Measurements from ENCODE around the gene TLCD1.

The TLCD1 gene

DNA sequence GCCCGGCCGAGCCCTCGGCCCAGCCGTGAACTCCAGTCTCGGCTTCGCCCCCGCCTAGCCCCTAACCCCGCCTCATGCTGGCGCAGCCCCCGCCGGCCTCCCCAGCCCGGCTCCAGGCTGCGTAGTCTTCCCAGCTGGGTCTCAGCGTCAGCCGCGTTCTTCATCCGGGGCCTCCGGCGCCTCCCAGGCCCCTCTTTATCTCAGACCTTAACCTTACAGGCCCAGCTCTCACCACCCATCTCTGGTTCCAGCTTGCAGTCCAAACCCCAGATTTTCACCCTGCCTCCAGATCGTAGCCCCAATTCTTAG lies 14.4 kb downstream of the TLCD1 start, which contains the start of gene PROCA1:
TSS of gene PROCA1 (minus strand) at position 166 of the 309 bp plus-strand sequence. CDS start 228 bp downstream, outside the sequence.
- no peaks in the 10 kb centered on the region for H3K9me2 ChIP-seq (replicated peaks; ENCODE audit: insufficient read depth, low read length)
- H4K20me1 ChIP-seq (ENCODE audit: low read depth, low read length), result no peaks in the 10 kb centered on the region
- H3K4me2 ChIP-seq (ENCODE audit: low read depth, low read length, poor library complexity, severe bottlenecking), result peak within 1 kb of the TSS; percentile 90
- H3K36me3 ChIP-seq (ENCODE audit: low read length), result no peaks in the 10 kb centered on the region
- H3K9me3 ChIP-seq (ENCODE audit: insufficient read depth, low read length), result no peaks in the 10 kb centered on the region
- TF ChIP-seq EZH2phosphoT487 (conservative IDR thresholded peaks at IDR 0.05; ENCODE audit: low read length), result no peak
- TF ChIP-seq, protein P1, sequence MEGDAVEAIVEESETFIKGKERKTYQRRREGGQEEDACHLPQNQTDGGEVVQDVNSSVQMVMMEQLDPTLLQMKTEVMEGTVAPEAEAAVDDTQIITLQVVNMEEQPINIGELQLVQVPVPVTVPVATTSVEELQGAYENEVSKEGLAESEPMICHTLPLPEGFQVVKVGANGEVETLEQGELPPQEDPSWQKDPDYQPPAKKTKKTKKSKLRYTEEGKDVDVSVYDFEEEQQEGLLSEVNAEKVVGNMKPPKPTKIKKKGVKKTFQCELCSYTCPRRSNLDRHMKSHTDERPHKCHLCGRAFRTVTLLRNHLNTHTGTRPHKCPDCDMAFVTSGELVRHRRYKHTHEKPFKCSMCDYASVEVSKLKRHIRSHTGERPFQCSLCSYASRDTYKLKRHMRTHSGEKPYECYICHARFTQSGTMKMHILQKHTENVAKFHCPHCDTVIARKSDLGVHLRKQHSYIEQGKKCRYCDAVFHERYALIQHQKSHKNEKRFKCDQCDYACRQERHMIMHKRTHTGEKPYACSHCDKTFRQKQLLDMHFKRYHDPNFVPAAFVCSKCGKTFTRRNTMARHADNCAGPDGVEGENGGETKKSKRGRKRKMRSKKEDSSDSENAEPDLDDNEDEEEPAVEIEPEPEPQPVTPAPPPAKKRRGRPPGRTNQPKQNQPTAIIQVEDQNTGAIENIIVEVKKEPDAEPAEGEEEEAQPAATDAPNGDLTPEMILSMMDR (IDR thresholded peaks at IDR 0.05; ENCODE audit: insufficient read depth, low read length, poor library complexity, severe bottlenecking), result no peak
- H3K27ac ChIP-seq (ENCODE audit: low read depth, low read length), result peak within 1 kb of the TSS; percentile 47
- peak within 1 kb of the TSS; percentile 88 for H2AFZ ChIP-seq (ENCODE audit: low read depth, low read length, severe bottlenecking)
- peak within 1 kb of the TSS; percentile 70 for H3K4me3 ChIP-seq (ENCODE audit: insufficient read depth, low read length, poor library complexity, severe bottlenecking)
- H3K79me2 ChIP-seq (ENCODE audit: insufficient read depth, low read length), result no peaks in the 10 kb centered on the region
- H3K9ac ChIP-seq (ENCODE audit: low read length), result peak within 1 kb of the TSS; percentile 69
- H3K27me3 ChIP-seq (ENCODE audit: low read length), result no peaks in the 10 kb centered on the region
- H3F3A ChIP-seq (ENCODE audit: insufficient read depth), result peaks cover 9% of the 10 kb centered on the region

DNA sequence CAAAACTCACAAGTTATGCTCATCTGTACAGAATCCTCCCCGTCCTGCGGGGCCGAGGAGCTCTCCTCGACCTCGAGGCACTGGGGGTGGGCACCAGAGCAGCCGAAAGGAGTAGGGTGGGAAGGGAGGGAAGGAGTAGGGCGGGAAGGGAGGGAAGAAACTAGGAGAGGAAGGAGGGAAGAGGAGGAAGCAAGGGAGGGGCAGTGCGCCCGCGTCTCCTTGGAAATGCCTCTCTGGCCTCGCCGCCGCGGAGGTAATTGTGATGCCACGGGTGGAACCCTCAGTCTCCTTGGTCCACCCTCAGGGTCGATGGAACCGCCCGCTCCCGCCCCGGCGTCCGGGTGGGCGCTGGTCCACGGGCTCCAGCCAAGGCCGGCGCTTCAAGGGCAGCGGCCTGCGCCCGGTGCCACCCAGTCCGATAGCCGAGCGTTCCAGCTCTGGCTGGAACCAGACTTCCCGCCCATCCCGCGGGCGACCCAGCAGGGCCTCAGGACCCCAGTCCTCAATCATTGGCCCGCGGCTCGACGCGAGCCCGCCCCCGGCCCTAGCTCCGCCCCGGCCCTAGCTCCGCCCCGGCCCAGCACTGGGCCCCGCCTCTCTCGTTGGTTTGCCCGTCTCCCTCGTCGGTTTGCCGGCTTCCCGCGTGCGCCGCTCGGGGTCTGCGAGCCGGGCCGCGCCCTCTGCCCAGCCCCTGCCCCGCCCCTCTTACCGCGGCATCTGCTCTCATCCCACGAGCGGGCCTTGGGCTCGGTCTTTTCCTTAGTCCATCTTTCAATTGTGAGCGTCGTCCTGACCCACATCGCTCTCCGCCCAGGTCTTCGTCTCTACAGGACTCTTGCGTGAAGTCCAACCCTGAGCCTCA lies 14.9 kb downstream of the TLCD1 start:
- Histone ChIP-seq H3K9ac (ENCODE audit: low read length) (peak overlapping the region; percentile 69), H3K9me2 (replicated peaks; ENCODE audit: insufficient read depth, low read length) (no peaks in the 10 kb centered on the region), H3K36me3 (ENCODE audit: low read length) (no peaks in the 10 kb centered on the region), H4K20me1 (ENCODE audit: low read depth, low read length) (no peaks in the 10 kb centered on the region), H3K27me3 (ENCODE audit: low read length) (no peaks in the 10 kb centered on the region), H2AFZ (ENCODE audit: low read depth, low read length, severe bottlenecking) (peak overlapping the region; percentile 88), H3K79me2 (ENCODE audit: insufficient read depth, low read length) (no peaks in the 10 kb centered on the region), H3K4me3 (ENCODE audit: insufficient read depth, low read length, poor library complexity, severe bottlenecking) (peak overlapping the region; percentile 70), H3K27ac (ENCODE audit: low read depth, low read length) (peak overlapping the region; percentile 47), H3F3A (ENCODE audit: insufficient read depth) (peaks cover 9% of the 10 kb centered on the region), H3K9me3 (ENCODE audit: insufficient read depth, low read length) (no peaks in the 10 kb centered on the region), H3K4me2 (ENCODE audit: low read depth, low read length, poor library complexity, severe bottlenecking) (peak overlapping the region; percentile 90)
- TF ChIP-seq EZH2phosphoT487 (conservative IDR thresholded peaks at IDR 0.05; ENCODE audit: low read length), result no peak
- TF ChIP-seq, protein P1 (IDR thresholded peaks at IDR 0.05; ENCODE audit: insufficient read depth, low read length, poor library complexity, severe bottlenecking), result no peak

DNA sequence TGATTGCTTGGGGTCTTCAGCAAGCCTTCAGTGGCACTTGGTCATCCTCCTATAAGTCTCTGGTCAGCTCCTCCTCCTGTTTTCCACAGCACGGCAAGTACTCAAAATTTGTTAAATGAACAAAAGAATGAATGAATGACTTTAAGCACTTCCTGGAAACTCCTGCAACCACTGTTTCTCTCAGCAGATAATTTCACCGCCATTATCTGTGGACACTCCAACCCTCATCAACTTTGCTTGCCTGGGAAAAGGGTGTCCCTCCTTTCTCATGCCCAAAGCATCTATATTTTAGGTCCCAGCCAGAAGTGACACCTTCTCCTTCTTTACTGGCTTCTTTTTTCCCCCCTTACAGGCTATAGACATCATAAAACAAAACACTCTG lies 18.7 kb downstream of the TLCD1 start:
- Histone ChIP-seq H3K36me3 (ENCODE audit: low read length) (no peaks in the 10 kb centered on the region), H3K4me3 (ENCODE audit: insufficient read depth, low read length, poor library complexity, severe bottlenecking) (no peak overlapping the region), H3K9me2 (replicated peaks; ENCODE audit: insufficient read depth, low read length) (no peaks in the 10 kb centered on the region), H3K4me2 (ENCODE audit: low read depth, low read length, poor library complexity, severe bottlenecking) (no peak overlapping the region), H2AFZ (ENCODE audit: low read depth, low read length, severe bottlenecking) (no peak overlapping the region), H3F3A (ENCODE audit: insufficient read depth) (peaks cover 5% of the 10 kb centered on the region), H4K20me1 (ENCODE audit: low read depth, low read length) (no peaks in the 10 kb centered on the region), H3K9ac (ENCODE audit: low read length) (no peak overlapping the region), H3K27ac (ENCODE audit: low read depth, low read length) (no peak overlapping the region), H3K79me2 (ENCODE audit: insufficient read depth, low read length) (no peaks in the 10 kb centered on the region), H3K9me3 (ENCODE audit: insufficient read depth, low read length) (no peaks in the 10 kb centered on the region), H3K27me3 (ENCODE audit: low read length) (no peaks in the 10 kb centered on the region)
- TF ChIP-seq, protein P1 (IDR thresholded peaks at IDR 0.05; ENCODE audit: insufficient read depth, low read length, poor library complexity, severe bottlenecking), result no peak
- no peak for TF ChIP-seq EZH2phosphoT487 (conservative IDR thresholded peaks at IDR 0.05; ENCODE audit: low read length)
